Hippocampal formation (tissue), 2 donors: ENCODE measurements around the gene WAC.
"Not testable (repeated sequence)": the region's sequence is repeated elsewhere in the genome, so short reads cannot be mapped to it uniquely, and the experiment has no call there.

ENCODE experiments used
- DNase-seq, 2 donors: peaks; one replicate each; lab custom pipeline; 2025; lab: John Stamatoyannopoulos, UW

Gene WAC

GRCh38 chr10:28612877-28613276, 80.0 kb downstream of the WAC start:
- DNase-seq = no peak

GRCh38 chr10:28616514-28616913, 83.6 kb downstream of the WAC start:
- DNase-seq = no peak

- DNase-seq = no peak
Observed at GRCh38 chr10:28619455-28619854, 86.5 kb downstream of the WAC start.

DNA sequence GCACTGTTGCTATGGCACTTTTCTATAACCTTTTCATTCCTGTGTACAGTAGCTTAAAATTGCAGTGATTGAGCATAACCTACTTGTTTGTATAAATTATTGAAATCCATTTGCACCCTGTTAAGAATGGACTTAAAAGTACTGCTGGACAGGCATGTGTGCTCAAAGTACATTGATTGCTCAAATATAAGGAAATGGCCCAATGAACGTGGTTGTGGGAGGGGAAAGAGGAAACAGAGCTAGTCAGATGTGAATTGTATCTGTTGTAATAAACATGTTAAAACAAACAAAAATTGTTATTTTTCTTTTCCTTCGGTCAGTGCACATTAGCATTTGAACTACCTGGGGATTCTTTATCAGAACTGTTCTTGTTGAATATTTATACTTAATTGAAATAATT, 87.3 kb downstream of the WAC start:
- DNase-seq = no peak

- DNase-seq = no peak
Observed at GRCh38 chr10:28623483-28623882, 90.6 kb downstream of the WAC start.

GRCh38 chr10:28624351-28624750, 91.4 kb downstream of the WAC start:
- no peak for DNase-seq

- DNase-seq = no peak
Observed at GRCh38 chr10:28627102-28627501, 94.2 kb downstream of the WAC start.

GRCh38 chr10:28628184-28628893, 95.4 kb downstream of the WAC start:
- peak; percentile 40 to 65 for DNase-seq

- no peak for DNase-seq
Observed at GRCh38 chr10:28631896-28632583, 99.1 kb downstream of the WAC start.

DNA sequence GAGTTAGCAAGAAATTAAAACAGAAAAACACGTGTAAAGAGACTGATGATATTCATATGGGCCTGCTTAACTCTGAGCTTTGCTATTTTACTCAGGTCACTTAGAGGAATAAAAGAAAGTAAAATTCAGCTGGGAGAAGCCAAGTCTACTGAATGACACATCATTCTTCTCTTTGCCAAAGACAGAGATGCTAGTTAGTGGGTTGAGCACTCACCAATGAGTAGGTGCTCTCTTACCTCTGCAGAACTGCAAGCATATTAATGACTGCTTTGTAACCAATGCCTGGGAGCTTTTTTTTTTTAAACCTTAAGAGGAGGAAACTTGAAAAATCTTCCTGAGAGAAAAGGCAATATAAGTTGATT, 99.6 kb downstream of the WAC start:
- no peak for DNase-seq

DNA sequence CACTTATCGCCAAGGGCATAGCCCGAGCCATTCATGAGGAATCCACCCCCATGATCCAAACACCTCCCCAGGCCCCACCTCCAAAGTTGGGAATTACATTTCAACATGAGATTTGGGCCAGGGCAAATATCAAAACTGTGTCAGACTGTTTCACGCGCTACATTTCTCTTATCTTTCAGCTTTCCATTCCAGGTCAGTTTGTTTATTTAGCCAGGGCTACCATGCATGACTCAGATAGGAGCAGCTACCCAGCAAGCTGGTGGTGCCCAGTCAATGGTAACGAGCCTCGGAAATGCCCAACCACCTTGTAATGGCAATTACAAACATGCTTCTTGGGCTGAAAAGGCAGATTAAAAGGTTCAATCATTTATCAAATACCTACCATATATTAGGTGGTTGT, 100.8 kb downstream of the WAC start:
- no peak for DNase-seq

DNA sequence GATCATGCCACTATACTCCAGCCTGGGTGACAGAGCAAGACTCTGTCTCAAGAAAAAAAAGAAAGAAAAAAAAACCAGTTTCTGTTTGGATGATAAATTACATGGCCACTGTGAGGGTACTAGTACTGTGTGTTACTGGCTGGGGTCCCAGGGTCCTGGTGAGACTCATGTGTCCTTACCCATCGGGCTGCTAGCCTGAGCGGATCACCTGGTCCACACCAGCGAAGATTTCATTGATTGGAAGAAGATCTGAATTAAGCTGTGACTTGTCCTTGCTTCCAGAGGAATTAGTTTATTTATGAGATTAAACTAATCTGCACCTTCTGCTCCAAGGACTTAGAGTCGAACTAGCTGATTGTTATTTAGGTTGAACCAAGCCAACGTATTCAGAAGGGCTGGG, 104.4 kb downstream of the WAC start:
- DNase-seq = no peak

DNA sequence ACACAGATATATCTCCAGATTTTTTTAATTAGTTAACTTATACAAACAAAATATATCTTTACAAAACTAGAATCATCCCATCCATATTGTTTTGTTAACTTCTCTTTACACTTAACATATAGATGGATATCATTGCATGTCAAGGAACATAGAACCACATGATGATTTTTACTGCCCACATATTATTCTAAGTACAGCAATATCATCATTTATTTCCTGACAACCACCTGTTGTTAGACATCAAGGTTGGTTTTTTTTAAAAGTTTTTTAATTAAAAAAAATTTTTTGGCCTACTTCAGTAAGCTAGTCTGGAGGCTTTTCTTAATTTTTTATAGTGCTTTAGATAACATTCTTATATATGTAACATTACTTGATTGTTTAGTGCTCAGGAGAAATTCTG, 105.5 kb downstream of the WAC start:
- no peak for DNase-seq

DNA sequence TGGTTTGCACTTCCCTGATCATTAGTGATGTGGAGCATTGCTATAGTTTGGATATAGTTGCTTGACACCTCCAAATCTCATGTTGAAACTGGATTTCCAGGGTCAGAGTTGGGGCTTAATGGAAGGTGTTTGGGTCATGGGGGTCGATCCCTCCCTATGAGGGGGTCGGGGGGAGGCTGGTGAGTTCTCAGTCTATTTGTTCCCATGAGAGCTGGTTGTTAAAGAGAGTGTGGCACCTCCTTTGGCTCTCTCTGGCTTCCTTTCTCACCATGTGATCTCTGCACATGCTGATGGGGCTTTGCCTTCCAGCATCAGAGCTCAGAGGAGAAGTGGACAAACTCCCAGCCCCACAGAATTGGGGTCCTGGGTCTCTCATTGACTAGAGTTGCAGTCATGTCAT, 107.6 kb downstream of the WAC start:
- no peak for DNase-seq

DNA sequence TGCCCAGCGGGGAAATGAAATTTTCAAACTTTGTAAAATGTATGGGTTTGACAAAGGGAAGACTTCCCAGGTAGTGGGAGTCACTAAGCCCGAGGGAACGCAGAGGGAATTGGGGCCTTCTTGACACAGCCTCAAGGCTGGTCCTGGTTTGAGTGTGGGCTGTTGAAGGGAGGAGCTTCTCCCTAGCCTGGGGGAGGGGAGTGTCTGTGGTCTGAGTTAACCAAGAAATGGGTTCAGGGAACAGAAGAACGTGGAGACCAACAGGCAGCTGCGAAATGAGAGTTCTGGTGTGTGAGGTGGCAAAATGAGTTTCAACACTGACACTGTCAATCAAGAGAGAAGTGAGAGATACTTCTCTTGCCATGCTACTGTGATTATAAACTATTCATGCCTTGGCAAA, 111.7 kb downstream of the WAC start:
- no peak for DNase-seq

- DNase-seq = no peak
Observed at GRCh38 chr10:28652106-28652505, 119.2 kb downstream of the WAC start.

DNA sequence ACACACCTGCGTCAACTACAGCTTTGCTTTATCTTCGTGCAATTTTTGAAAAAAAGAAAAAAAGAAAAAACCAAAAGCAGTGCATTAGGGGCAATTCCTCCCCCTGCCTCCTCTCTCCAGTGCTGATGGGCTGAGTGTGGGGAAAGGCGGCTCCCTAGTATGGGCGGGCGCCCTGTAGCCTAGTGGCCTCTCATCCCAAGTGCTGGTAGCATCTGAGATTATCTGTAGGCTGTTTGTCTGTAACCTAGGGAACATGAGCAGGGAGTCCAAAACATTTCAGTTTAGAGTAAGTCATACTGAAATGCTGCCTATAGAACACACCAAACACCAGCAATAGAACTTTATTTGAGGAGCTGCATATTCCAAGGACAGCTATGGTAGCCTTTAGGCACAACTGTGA, 119.8 kb downstream of the WAC start:
- DNase-seq = no peak

- not testable (repeated sequence) for DNase-seq
Observed at GRCh38 chr10:28658824-28659223, 125.9 kb downstream of the WAC start.

- no peak for DNase-seq
Observed at GRCh38 chr10:28661035-28661434, 128.1 kb downstream of the WAC start.

GRCh38 chr10:28663576-28664368, 130.9 kb downstream of the WAC start:
- DNase-seq = peak; percentile 78 to 89

GRCh38 chr10:28664369-28664740, 131.4 kb downstream of the WAC start:
- DNase-seq = no peak

DNA sequence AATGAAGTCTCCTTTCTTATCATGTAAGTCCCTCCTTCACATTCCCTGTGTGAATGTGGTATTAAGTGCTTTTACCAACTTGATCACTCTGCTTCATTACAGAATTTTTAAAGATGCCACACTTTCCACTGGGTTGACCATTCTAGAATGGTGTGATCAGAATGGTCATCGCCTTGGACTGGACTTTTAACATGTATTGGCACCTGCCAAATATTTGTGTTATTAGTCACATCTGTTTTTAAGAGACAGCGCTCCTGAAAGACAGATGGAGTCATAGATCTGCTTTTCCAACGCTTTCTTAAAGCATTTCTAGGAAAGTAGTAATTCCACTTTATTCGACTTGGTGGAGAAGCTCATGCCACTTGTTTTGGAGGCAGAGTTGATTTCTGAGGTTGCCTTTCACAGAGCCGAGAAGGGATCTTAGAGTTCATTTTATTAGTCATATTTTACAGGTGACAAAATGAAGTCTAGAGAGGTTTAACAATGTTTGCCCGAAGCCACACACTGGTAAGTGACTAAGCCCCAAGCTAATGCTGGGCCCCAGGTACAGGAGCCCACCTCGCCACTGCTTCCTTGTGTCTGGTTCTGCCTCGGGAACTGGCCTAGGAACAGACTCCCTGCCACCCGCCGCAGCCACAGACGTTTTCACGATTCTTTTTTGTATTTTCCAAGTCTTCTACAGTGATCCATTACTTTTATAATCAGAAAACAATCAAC, 134.0 kb downstream of the WAC start:
- DNase-seq = no peak
